Hepatocyte (in vitro differentiated cells): Measurements from ENCODE around the gene CYYR1. TPM values are rescaled to one million over a fixed set of nuclear protein-coding genes. Genes with fewer than 3 reads are reported as not detected.

Experiments
- DNase-seq: peaks from one replicate; pipeline ENCODE4 v3.0.0-alpha.2; 2016; ENCODE audit warnings: low spot score
- H2AFZ ChIP-seq: fragments of 200-600 bp; sonication (generic); 2 replicates; pipeline ENCODE4 v1.6.0; 2016; ENCODE audit warnings: antibody characterized with exemption, mild to moderate bottlenecking
- H3K27ac ChIP-seq: fragments of 200-600 bp; sonication (generic); 2 replicates; pipeline ENCODE4 v1.5.1; 2016; ENCODE audit warnings: mild to moderate bottlenecking
- H3K27me3 ChIP-seq: fragments of 200-600 bp; sonication (generic); 2 replicates; pipeline ENCODE4 v1.6.1; 2016
- H3K36me3 ChIP-seq: fragments of 200-600 bp; sonication (generic); replicated peaks from 2 replicates; pipeline ENCODE4 v1.5.1; 2016; ENCODE audit warnings: low read depth; ENCODE audit not compliant: insufficient read depth
- H3K4me1 ChIP-seq: fragments of 200-600 bp; sonication (generic); 2 replicates; pipeline ENCODE4 v1.5.1; 2016; ENCODE audit warnings: mild to moderate bottlenecking, moderate library complexity; ENCODE audit not compliant: insufficient read depth
- H3K4me2 ChIP-seq: fragments of 200-600 bp; sonication (generic); 2 replicates; pipeline ENCODE4 v1.6.0; 2016
- H3K4me3 ChIP-seq: fragments of 200-600 bp; sonication (generic); 2 replicates; pipeline ENCODE4 v1.5.1; 2016; ENCODE audit warnings: mild to moderate bottlenecking
- H3K79me2 ChIP-seq: fragments of 200-600 bp; sonication (generic); 2 replicates; pipeline ENCODE4 v1.6.0; 2017; ENCODE audit warnings: mild to moderate bottlenecking
- H3K9me2 ChIP-seq: fragments of 200-600 bp; sonication (generic); replicated peaks from 2 replicates; pipeline ENCODE4 v1.6.0; 2017; ENCODE audit warnings: mild to moderate bottlenecking; ENCODE audit not compliant: insufficient read depth
- H3K9me3 ChIP-seq: fragments of 200-600 bp; sonication (generic); 2 replicates; pipeline ENCODE4 v1.5.1; 2016; ENCODE audit warnings: low read depth, mild to moderate bottlenecking
- H4K20me1 ChIP-seq: fragments of 200-600 bp; sonication (generic); 2 replicates; pipeline ENCODE4 v1.6.0; 2016; ENCODE audit warnings: mild to moderate bottlenecking; ENCODE audit not compliant: insufficient read depth, poor library complexity, severe bottlenecking
- CTCF ChIP-seq: fragments of 200-600 bp; sonication (generic); IDR thresholded peaks from 2 replicates; pipeline ENCODE4 v1.5.1; 2016; ENCODE audit warnings: antibody characterized with exemption, mild to moderate bottlenecking; ENCODE audit not compliant: poor library complexity
- EZH2 ChIP-seq: fragments of 200-600 bp; sonication (generic); IDR thresholded peaks from 2 replicates; pipeline ENCODE4 v1.6.1; 2016; ENCODE audit warnings: antibody characterized with exemption, mild to moderate bottlenecking, borderline replicate concordance
- EZH2phosphoT487 ChIP-seq: fragments of 200-600 bp; sonication (generic); IDR thresholded peaks from one replicate; pipeline ENCODE4 v1.6.1; 2018; ENCODE audit warnings: antibody characterized with exemption, mild to moderate bottlenecking, low read depth, moderate library complexity; ENCODE audit not compliant: unreplicated experiment, severe bottlenecking
- WGBS: methylation state at CpG from one replicate; pipeline ENCODE4 v1.1.6; 2016; ENCODE audit warnings: low lambda C conversion rate; ENCODE audit errors: missing lambda C conversion rate; 5-methylcytosine and 5-hydroxymethylcytosine counted together
- polyA plus RNA-seq: library from polyadenylated mRNA; unstranded; fragments of >200 nt; fragmentation: Nextera tagmentation; extraction: Ambion mirVana; gene quantifications from 2 replicates; pipeline ENCODE4 v1.2.1, GENCODE V29; 2016
- total RNA-seq: library from RNA; depleted of rRNA; stranded (reverse); fragments of >200 nt; gene quantifications from 2 replicates; pipeline ENCODE4 v1.2.3, GENCODE V29; 2014

Gene CYYR1
- total and polyA plus RNA-seq, 2 experiments from 2014 or later: 6.6 to 7.6 TPM

- Histone ChIP-seq H3K4me1 (no peaks in the 10 kb centered on the region), H4K20me1 (no peaks in the 10 kb centered on the region), H2AFZ (no peak overlapping the region), H3K4me2 (no peak overlapping the region), H3K9me3 (no peaks in the 10 kb centered on the region), H3K79me2 (no peaks in the 10 kb centered on the region), H3K36me3 (no peaks in the 10 kb centered on the region), H3K4me3 (no peak overlapping the region), H3K9me2 (no peaks in the 10 kb centered on the region), H3K27ac (no peak overlapping the region), H3K27me3 (no peaks in the 10 kb centered on the region)
- DNase-seq: no peak
- TF ChIP-seq EZH2phosphoT487 (no peak), EZH2 (no peak), CTCF (no peak)
- 88% methylated on average over 2 of the region's 2 CpGs for WGBS
Observed at GRCh38 chr21:26553898-26554297, 19.2 kb downstream of the CYYR1 start.

- H3K9me2 ChIP-seq: no peaks in the 10 kb centered on the region
- DNase-seq: no peak
- no peaks in the 10 kb centered on the region for H3K79me2 ChIP-seq
- no peaks in the 10 kb centered on the region for H3K9me3 ChIP-seq
- no peak overlapping the region for H2AFZ ChIP-seq
- no peak overlapping the region for H3K4me3 ChIP-seq
- WGBS: 83% methylated on average over 2 of the region's 2 CpGs
- no peak overlapping the region for H3K4me2 ChIP-seq
- no peaks in the 10 kb centered on the region for H4K20me1 ChIP-seq
- H3K27me3 ChIP-seq: no peaks in the 10 kb centered on the region
- H3K36me3 ChIP-seq: no peaks in the 10 kb centered on the region
- no peak overlapping the region for H3K27ac ChIP-seq
- TF ChIP-seq EZH2: no peak
- no peak for TF ChIP-seq EZH2phosphoT487
- no peaks in the 10 kb centered on the region for H3K4me1 ChIP-seq
Observed at GRCh38 chr21:26550326-26550725, 22.8 kb downstream of the CYYR1 start.

- Histone ChIP-seq H3K9me2 (no peaks in the 10 kb centered on the region), H3K36me3 (no peaks in the 10 kb centered on the region), H3K4me1 (no peaks in the 10 kb centered on the region), H3K27me3 (no peaks in the 10 kb centered on the region), H3K4me2 (no peak overlapping the region), H4K20me1 (no peaks in the 10 kb centered on the region), H3K79me2 (no peaks in the 10 kb centered on the region), H2AFZ (no peak overlapping the region), H3K4me3 (no peak overlapping the region), H3K27ac (no peak overlapping the region), H3K9me3 (no peaks in the 10 kb centered on the region)
- WGBS: 92% methylated on average over 8 of the region's 8 CpGs
- DNase-seq: no peak
- TF ChIP-seq EZH2phosphoT487 (no peak), EZH2 (no peak), CTCF (no peak)
Observed at GRCh38 chr21:26546446-26547097, 26.5 kb downstream of the CYYR1 start.

GRCh38 chr21:26544201-26544775, 28.8 kb downstream of the CYYR1 start:
- WGBS: 82% methylated on average over 7 of the region's 7 CpGs
- no peaks in the 10 kb centered on the region for H3K9me3 ChIP-seq
- H3K4me3 ChIP-seq: no peak overlapping the region
- no peak overlapping the region for H2AFZ ChIP-seq
- H3K79me2 ChIP-seq: no peaks in the 10 kb centered on the region
- H3K4me1 ChIP-seq: no peaks in the 10 kb centered on the region
- H3K9me2 ChIP-seq: no peaks in the 10 kb centered on the region
- no peaks in the 10 kb centered on the region for H4K20me1 ChIP-seq
- H3K4me2 ChIP-seq: no peak overlapping the region
- no peak overlapping the region for H3K27ac ChIP-seq
- TF ChIP-seq EZH2phosphoT487: no peak
- no peak for DNase-seq
- H3K27me3 ChIP-seq: no peaks in the 10 kb centered on the region
- no peaks in the 10 kb centered on the region for H3K36me3 ChIP-seq
